Osteoblast (primary cell): ENCODE results near the gene RAB7A. TPM values are rescaled to one million over a fixed set of nuclear protein-coding genes. Genes with fewer than 3 reads are reported as not detected.

Experiments used
- DNase-seq: peaks from one replicate; pipeline ENCODE4 v3.0.0; 2011; ENCODE audit warnings: low spot score, mixed read lengths; ENCODE audit not compliant: insufficient read length; ENCODE audit errors: missing footprints
- H2AFZ ChIP-seq: 2 replicates; pipeline ENCODE4 v1.6.0; 2011; ENCODE audit warnings: mild to moderate bottlenecking, low read length
- H3K27ac ChIP-seq: 2 replicates; pipeline ENCODE4 v1.5.1; 2011; ENCODE audit warnings: mild to moderate bottlenecking, low read depth, low read length, moderate library complexity
- H3K27me3 ChIP-seq: 2 replicates; pipeline ENCODE4 v1.6.0; 2012; ENCODE audit warnings: mild to moderate bottlenecking, control low read depth, inconsistent platforms, low read length, moderate library complexity; ENCODE audit not compliant: insufficient read depth
- H3K36me3 ChIP-seq: 2 replicates; pipeline ENCODE4 v1.5.1; 2011; ENCODE audit warnings: mild to moderate bottlenecking, low read length, control low read depth, moderate library complexity; ENCODE audit not compliant: insufficient read depth
- H3K4me1 ChIP-seq: 2 replicates; pipeline ENCODE4 v1.5.1; 2011; ENCODE audit warnings: mild to moderate bottlenecking, low read length, control low read depth, moderate library complexity; ENCODE audit not compliant: insufficient read depth
- H3K4me2 ChIP-seq: 2 replicates; pipeline ENCODE4 v1.6.0; 2011; ENCODE audit warnings: mild to moderate bottlenecking, low read length; ENCODE audit not compliant: insufficient read depth
- H3K4me3 ChIP-seq: fragments of 200-600 bp; sonication (generic); 3 replicates; pipeline ENCODE4 v1.5.1; 2012; ENCODE audit warnings: mild to moderate bottlenecking, low read length, inconsistent platforms; ENCODE audit not compliant: insufficient read depth
- H3K79me2 ChIP-seq: 2 replicates; pipeline ENCODE4 v1.6.0; 2012; ENCODE audit warnings: mild to moderate bottlenecking, low read length, control low read depth, inconsistent platforms; ENCODE audit not compliant: insufficient read depth
- H3K9me3 ChIP-seq: 2 replicates; pipeline ENCODE4 v1.5.1; 2011; ENCODE audit warnings: low read depth, low read length, control low read depth
- H4K20me1 ChIP-seq: 2 replicates; pipeline ENCODE4 v1.6.0; 2012; ENCODE audit warnings: mild to moderate bottlenecking, low read length, control low read depth; ENCODE audit not compliant: insufficient read depth
- total RNA-seq: library from RNA; depleted of rRNA; stranded (reverse); fragments of >200 nt; gene quantifications from 2 replicates; pipeline ENCODE4 v1.2.3, GENCODE V29; 2012
- TF ChIP-seq, protein P1 (sequence below): IDR thresholded peaks from 2 replicates; pipeline ENCODE4 v1.5.1; 2011; ENCODE audit warnings: mild to moderate bottlenecking, low read depth, low read length, moderate library complexity; ENCODE audit errors: extremely low read depth

Gene RAB7A
- total RNA-seq, 1 donor: 86.1 TPM

DNA sequence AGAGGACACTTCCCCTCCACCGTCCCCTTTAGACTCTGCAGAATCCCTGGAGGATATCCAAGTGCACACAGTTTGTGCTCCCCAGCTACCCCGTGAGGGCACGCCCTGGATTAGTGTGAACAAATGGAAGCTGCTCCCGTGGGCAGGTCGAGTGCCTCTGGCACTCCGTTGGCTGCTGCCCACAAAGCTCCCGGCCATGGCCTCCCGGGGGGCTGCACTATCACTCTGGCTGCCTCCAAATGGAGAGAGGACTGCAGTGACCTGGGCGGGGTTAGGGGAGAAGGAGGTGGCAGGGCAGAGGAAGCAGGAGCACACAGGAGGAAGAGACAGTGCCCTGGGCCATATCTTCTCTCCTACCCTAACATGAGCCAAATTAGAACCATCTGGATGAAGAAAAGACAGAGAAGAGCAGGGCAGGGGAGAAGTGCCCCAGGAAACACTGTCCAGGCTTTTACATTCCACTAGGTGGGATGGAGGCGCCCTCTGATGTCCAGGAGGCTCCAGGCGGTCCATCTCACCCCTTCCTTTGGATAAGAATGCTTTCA, 124.0 kb downstream of the RAB7A start:
- Histone ChIP-seq H4K20me1 (no peaks in the 10 kb centered on the region), H3K4me1 (peaks cover 11% of the 10 kb centered on the region), H3K9me3 (no peaks in the 10 kb centered on the region), H3K4me3 (no peak overlapping the region), H3K27me3 (no peaks in the 10 kb centered on the region), H3K27ac (no peak overlapping the region), H3K4me2 (no peak overlapping the region), H2AFZ (peak overlapping the region; percentile 25), H3K36me3 (no peaks in the 10 kb centered on the region), H3K79me2 (no peaks in the 10 kb centered on the region)
- TF ChIP-seq, protein P1, sequence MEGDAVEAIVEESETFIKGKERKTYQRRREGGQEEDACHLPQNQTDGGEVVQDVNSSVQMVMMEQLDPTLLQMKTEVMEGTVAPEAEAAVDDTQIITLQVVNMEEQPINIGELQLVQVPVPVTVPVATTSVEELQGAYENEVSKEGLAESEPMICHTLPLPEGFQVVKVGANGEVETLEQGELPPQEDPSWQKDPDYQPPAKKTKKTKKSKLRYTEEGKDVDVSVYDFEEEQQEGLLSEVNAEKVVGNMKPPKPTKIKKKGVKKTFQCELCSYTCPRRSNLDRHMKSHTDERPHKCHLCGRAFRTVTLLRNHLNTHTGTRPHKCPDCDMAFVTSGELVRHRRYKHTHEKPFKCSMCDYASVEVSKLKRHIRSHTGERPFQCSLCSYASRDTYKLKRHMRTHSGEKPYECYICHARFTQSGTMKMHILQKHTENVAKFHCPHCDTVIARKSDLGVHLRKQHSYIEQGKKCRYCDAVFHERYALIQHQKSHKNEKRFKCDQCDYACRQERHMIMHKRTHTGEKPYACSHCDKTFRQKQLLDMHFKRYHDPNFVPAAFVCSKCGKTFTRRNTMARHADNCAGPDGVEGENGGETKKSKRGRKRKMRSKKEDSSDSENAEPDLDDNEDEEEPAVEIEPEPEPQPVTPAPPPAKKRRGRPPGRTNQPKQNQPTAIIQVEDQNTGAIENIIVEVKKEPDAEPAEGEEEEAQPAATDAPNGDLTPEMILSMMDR: peak; percentile 34
- no peak for DNase-seq

DNA sequence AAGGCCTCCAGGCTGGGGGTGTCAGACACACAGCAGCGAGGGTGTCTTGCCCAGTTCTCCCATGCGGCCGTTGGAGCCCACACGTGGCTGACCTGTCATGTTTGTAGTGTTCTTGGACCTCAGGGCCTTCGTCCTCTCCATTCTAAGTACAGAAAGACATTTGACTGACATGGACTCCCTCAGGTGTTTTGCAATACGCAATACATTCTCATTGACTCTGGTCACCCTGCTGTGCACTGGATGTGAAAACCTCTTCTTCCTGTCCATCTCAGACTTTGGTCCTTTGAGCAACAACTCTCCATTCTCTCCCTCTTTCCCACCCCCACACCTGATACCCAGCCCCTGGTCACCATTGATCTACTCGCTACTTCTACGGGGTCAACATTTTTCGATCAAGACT, 124.6 kb downstream of the RAB7A start:
- Histone ChIP-seq H3K27ac (no peak overlapping the region), H3K4me2 (no peak overlapping the region), H4K20me1 (no peaks in the 10 kb centered on the region), H3K4me3 (no peak overlapping the region), H3K4me1 (peaks cover 6% of the 10 kb centered on the region), H3K79me2 (no peaks in the 10 kb centered on the region), H3K27me3 (no peaks in the 10 kb centered on the region), H3K9me3 (no peaks in the 10 kb centered on the region), H3K36me3 (no peaks in the 10 kb centered on the region), H2AFZ (no peak overlapping the region)
- DNase-seq: no peak
- TF ChIP-seq, protein P1: no peak

DNA sequence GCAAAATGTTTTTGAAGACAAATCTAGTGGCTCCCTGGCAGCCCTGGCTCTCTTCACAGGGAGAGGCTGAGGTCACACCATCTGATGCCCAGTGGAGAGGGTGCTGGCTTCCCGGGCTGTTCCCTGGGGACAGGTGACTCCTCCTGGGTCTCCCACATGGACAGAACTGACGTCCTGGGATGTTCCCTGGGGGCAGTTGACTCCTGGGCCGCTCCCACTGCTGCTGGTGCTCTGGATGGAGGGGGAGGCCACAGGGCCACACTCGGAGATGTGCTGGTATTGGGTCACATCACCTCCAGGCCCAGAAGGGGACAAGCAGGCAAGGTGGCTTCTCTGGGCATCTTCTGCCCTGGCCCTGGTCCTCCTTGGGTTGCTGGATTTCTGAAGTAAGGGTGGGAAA, 125.6 kb downstream of the RAB7A start:
- Histone ChIP-seq H3K4me3 (no peak overlapping the region), H3K9me3 (no peaks in the 10 kb centered on the region), H3K79me2 (no peaks in the 10 kb centered on the region), H3K4me2 (no peak overlapping the region), H2AFZ (no peak overlapping the region), H3K27me3 (no peaks in the 10 kb centered on the region), H3K4me1 (no peaks in the 10 kb centered on the region), H4K20me1 (no peaks in the 10 kb centered on the region), H3K27ac (no peak overlapping the region), H3K36me3 (no peaks in the 10 kb centered on the region)
- DNase-seq: peak; percentile 63
- TF ChIP-seq, protein P1: no peak

DNA sequence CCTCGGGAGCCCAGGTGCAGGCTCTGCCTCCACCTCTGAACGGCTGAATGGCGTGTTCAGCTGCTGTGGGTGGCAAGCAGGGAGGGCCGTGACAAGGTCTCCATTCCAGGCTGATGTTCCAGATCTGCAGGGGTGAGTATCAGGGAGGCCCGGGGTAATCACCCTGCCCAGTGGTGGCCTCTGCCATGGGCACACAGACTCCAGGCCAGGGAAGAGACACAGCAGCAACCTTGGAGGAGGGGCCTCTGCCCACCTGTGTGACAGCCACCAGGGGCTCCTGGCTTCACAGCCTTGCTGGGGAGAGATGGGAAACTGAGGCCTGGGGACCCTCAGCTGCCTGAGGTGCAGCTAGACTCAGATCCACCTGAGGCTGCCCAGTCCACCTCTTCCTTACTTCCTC, 127.8 kb downstream of the RAB7A start:
- Histone ChIP-seq H3K27ac (no peak overlapping the region), H3K27me3 (no peaks in the 10 kb centered on the region), H3K4me3 (no peak overlapping the region), H2AFZ (no peak overlapping the region), H3K79me2 (no peaks in the 10 kb centered on the region), H3K4me2 (no peak overlapping the region), H4K20me1 (no peaks in the 10 kb centered on the region), H3K36me3 (no peaks in the 10 kb centered on the region), H3K9me3 (peaks cover 1% of the 10 kb centered on the region), H3K4me1 (no peaks in the 10 kb centered on the region)
- DNase-seq: no peak
- TF ChIP-seq, protein P1: no peak
